B cell (primary cell): ENCODE data around the gene FIBIN. TPM values are rescaled to one million over a fixed set of nuclear protein-coding genes. Genes with fewer than 3 reads are reported as not detected.
"Not testable (repeated sequence)": the region's sequence is repeated elsewhere in the genome, so short reads cannot be mapped to it uniquely, and the experiment has no call there.

Source experiments
- ATAC-seq: fragments of 200-7000 bp; cut with Tn5 transposase; one replicate; pipeline ENCODE4 v1.10.0; 2021; ENCODE audit warnings: low read depth, mild to moderate bottlenecking, moderate number of reproducible peaks, moderate library complexity
- CTCF ChIA-PET: fragments of 350-600 bp; sonication (Branson Sonifier 250); formaldehyde crosslinking; loops from one replicate; lab custom pipeline; 2021; ENCODE audit warnings: antibody characterized with exemption, inconsistent platforms; lab: Charles Lee
- POLR2A ChIA-PET: fragments of 350-600 bp; sonication (Branson Sonifier 250); formaldehyde crosslinking; loops from one replicate; lab custom pipeline; 2021; ENCODE audit warnings: antibody characterized with exemption; lab: Charles Lee
- DNase-seq: peaks from one replicate; pipeline ENCODE4 v3.0.0; 2013
- H2AFZ ChIP-seq: 2 replicates; pipeline ENCODE4 v1.6.1; 2012; ENCODE audit warnings: mild to moderate bottlenecking, low read depth, low read length; ENCODE audit not compliant: insufficient read depth, poor library complexity, severe bottlenecking
- H3K27ac ChIP-seq, 2 donors: 1 replicate in 1 of 2; 2 replicates in 1 of 2; pipeline ENCODE4 v1.5.1; 2012 to 2013; ENCODE audit warnings: low read length in 2 of 2, mild to moderate bottlenecking in 2 of 2, moderate library complexity in 1 of 2
- H3K27me3 ChIP-seq, 4 experiments: fragments of 200-600 bp in 1 of 4; sonication (generic) in 1 of 4; replicated peaks in 1 of 4; 1 replicate in 2 of 4; 2 replicates in 2 of 4; pipeline versions ENCODE4 v1.6.1 to v1.7.0; 2013 to 2016; ENCODE audit warnings: low read length in 3 of 4, mild to moderate bottlenecking in 2 of 4, mixed read lengths in 1 of 4, moderate library complexity in 1 of 4; ENCODE audit not compliant: insufficient read depth in 4 of 4, control insufficient read depth in 3 of 4; ENCODE audit errors: control extremely low read depth in 1 of 4
- H3K36me3 ChIP-seq, 2 experiments: replicated peaks in 1 of 2; 1 replicate in 1 of 2; 2 replicates in 1 of 2; pipeline versions ENCODE4 v1.6.1 to v1.7.1; 2013; ENCODE audit warnings: low read length in 1 of 2; ENCODE audit not compliant: insufficient read depth in 2 of 2, control insufficient read depth in 1 of 2; ENCODE audit errors: control extremely low read depth in 1 of 2, extremely low read depth in 1 of 2
- H3K4me1 ChIP-seq, 2 donors: fragments of 200-600 bp in 1 of 2; sonication (generic) in 1 of 2; 1 replicate in 1 of 2; 2 replicates in 1 of 2; pipeline versions ENCODE4 v1.5.1 to v1.6.1; 2013 to 2017; ENCODE audit warnings: low read length in 2 of 2; ENCODE audit not compliant: control insufficient read depth in 2 of 2, insufficient read depth in 2 of 2
- H3K4me2 ChIP-seq: replicated peaks from 2 replicates; pipeline ENCODE3; 2012; ENCODE audit warnings: mild to moderate bottlenecking, low read depth, low read length; ENCODE audit not compliant: poor library complexity, severe bottlenecking
- H3K4me3 ChIP-seq, 5 experiments: fragments of 200-600 bp in 1 of 5; sonication (generic) in 1 of 5; 1 replicate in 3 of 5; 2 replicates in 2 of 5; pipeline versions ENCODE4 v1.5.1 to v1.7.0; 2011 to 2016; ENCODE audit warnings: low read length in 4 of 5, mild to moderate bottlenecking in 4 of 5, low read depth in 2 of 5, control low read depth in 1 of 5, moderate library complexity in 1 of 5; ENCODE audit not compliant: insufficient read depth in 1 of 5; ENCODE audit errors: control extremely low read depth in 1 of 5, extremely low read depth in 1 of 5
- H3K79me2 ChIP-seq: fragments of 200-600 bp; sonication (generic); one replicate; pipeline ENCODE4 v1.6.0; 2016; ENCODE audit warnings: low read length; ENCODE audit not compliant: control insufficient read depth, insufficient read depth
- H3K9ac ChIP-seq: fragments of 200-600 bp; sonication (generic); 2 replicates; pipeline ENCODE4 v1.6.1; 2017; ENCODE audit warnings: mild to moderate bottlenecking, low read length, moderate library complexity
- H3K9me3 ChIP-seq, 3 donors: one replicate each; pipeline versions ENCODE4 v1.6.1 to v1.7.1; 2013; ENCODE audit warnings: low read length in 2 of 3; ENCODE audit not compliant: control insufficient read depth in 2 of 3, insufficient read depth in 1 of 3; ENCODE audit errors: control extremely low read depth in 1 of 3
- H4K20me1 ChIP-seq: 2 replicates; pipeline ENCODE4 v1.6.0; 2012; ENCODE audit warnings: mild to moderate bottlenecking, low read length; ENCODE audit not compliant: insufficient read depth, control insufficient read depth, poor library complexity, severe bottlenecking
- H3K27ac Mint-ChIP-seq: one replicate; pipeline ENCODE4 v1.8.0; 2021; ENCODE audit warnings: mixed read lengths
- H3K27me3 Mint-ChIP-seq: one replicate; pipeline ENCODE4 v1.8.0; 2021; ENCODE audit warnings: mixed read lengths
- H3K4me1 Mint-ChIP-seq: one replicate; pipeline ENCODE4 v1.8.0; 2021; ENCODE audit warnings: mixed read lengths
- H3K4me3 Mint-ChIP-seq: one replicate; pipeline ENCODE4 v1.8.0; 2021; ENCODE audit warnings: mixed read lengths
- H3K9me3 Mint-ChIP-seq: one replicate; pipeline ENCODE4 v1.8.0; 2022; ENCODE audit warnings: mixed read lengths; ENCODE audit not compliant: insufficient read depth
- CTCF ChIP-seq: fragments of 200-600 bp; IDR thresholded peaks from one replicate; pipeline ENCODE4 v1.8.0; 2022; ENCODE audit warnings: antibody characterized with exemption, mild to moderate bottlenecking
- EZH2 ChIP-seq: IDR thresholded peaks from 2 replicates; pipeline ENCODE4 v1.6.1; 2012; ENCODE audit warnings: borderline replicate concordance, low read depth, mild to moderate bottlenecking, moderate library complexity, low read length; ENCODE audit not compliant: insufficient read depth, poor library complexity, severe bottlenecking
- WGBS: methylation state at CpG from one replicate; pipeline ENCODE4 v1.1.5; 2013; ENCODE audit warnings: missing lambda C conversion rate; ENCODE audit not compliant: insufficient coverage; 5-methylcytosine and 5-hydroxymethylcytosine counted together
- intact Hi-C: fragments of 100-400 bp; cut with micrococcal nuclease; formaldehyde crosslinking; loops from one replicate; pipeline ENCODE4 v1.10.0; 2022
- polyA plus RNA-seq: library from polyadenylated mRNA; depleted of rRNA; stranded (reverse); fragments of >200 nt; gene quantifications from 2 replicates; pipeline ENCODE4 v1.2.3, GENCODE V29; 2012
- total RNA-seq, 2 donors: library from RNA; stranded (reverse); fragments of 120-200 nt in 1 of 2; gene quantifications; 1 replicate in 1 of 2; 2 replicates in 1 of 2; pipeline versions ENCODE4 v1.2.3 to v1.2.4, GENCODE V29; 2013 to 2022

FIBIN gene
- total and polyA plus RNA-seq, 2 donors (not counting 1 experiment from before 2014, with no cell fraction given): not detected

DNA sequence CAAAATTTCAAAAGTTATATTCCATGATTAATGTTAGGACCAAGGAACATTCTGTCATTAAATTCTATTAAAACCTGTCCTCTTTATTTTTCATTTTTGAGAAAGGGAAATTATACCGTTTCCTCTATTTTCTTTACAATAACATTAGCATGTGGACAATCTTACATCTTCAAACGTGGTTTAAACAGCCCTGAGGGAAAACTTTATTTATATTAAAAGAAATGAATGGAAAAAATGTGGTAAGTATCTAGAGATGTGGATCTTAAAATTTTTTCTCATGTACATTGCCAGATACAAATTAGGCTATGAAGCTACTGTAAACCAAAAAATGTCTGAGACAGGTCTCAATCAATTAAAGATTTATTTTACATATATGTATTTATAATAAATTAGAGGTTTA, 18.9 kb upstream of the FIBIN start:
- Histone ChIP-seq H3K4me2 (no peak overlapping the region), H3K36me3 (no peaks in the 10 kb centered on the region), H2AFZ (no peak overlapping the region), H3K9ac (no peak overlapping the region), H3K27me3 (no peaks in the 10 kb centered on the region), H3K9me3 (peaks cover 0 to 5% (median 0%) of the 10 kb centered on the region in 3 donors), H3K4me3 (no peak overlapping the region), H3K27ac (no peak overlapping the region), H3K79me2 (no peaks in the 10 kb centered on the region), H4K20me1 (no peaks in the 10 kb centered on the region), H3K4me1 (no peaks in the 10 kb centered on the region)
- ATAC-seq: no peak
- TF ChIP-seq CTCF: no peak
- no peak for TF ChIP-seq EZH2
- no peak overlapping the region for H3K4me3 Mint-ChIP-seq
- no peak overlapping the region for H3K27ac Mint-ChIP-seq
- WGBS: no CpG with 5 or more reads among the region's 2 CpGs
- no peaks in the 10 kb centered on the region for H3K27me3 Mint-ChIP-seq
- ChIA-PET POLR2A (no interaction called here), CTCF (no interaction called here)
- DNase-seq: no peak
- intact Hi-C loops: no loop called here
- H3K4me1 Mint-ChIP-seq: no peaks in the 10 kb centered on the region
- peaks cover 6% of the 10 kb centered on the region for H3K9me3 Mint-ChIP-seq

GRCh38 chr11:26976389-26976788, 17.5 kb upstream of the FIBIN start:
- Histone ChIP-seq H3K9me3 (peaks cover 0 to 5% (median 0%) of the 10 kb centered on the region in 3 donors), H3K27ac (no peak overlapping the region), H3K4me2 (no peak overlapping the region), H3K36me3 (no peaks in the 10 kb centered on the region), H2AFZ (no peak overlapping the region), H3K79me2 (no peaks in the 10 kb centered on the region), H3K9ac (no peak overlapping the region), H3K4me1 (no peaks in the 10 kb centered on the region), H4K20me1 (no peaks in the 10 kb centered on the region), H3K4me3 (no peak overlapping the region), H3K27me3 (no peaks in the 10 kb centered on the region)
- Mint-ChIP-seq H3K27ac (no peak overlapping the region), H3K27me3 (no peaks in the 10 kb centered on the region), H3K4me3 (no peak overlapping the region), H3K9me3 (peaks cover 6% of the 10 kb centered on the region), H3K4me1 (no peaks in the 10 kb centered on the region)
- 84% methylated on average over 5 of the region's 5 CpGs for WGBS
- CTCF ChIA-PET: no interaction called here
- DNase-seq (no peak), ATAC-seq (no peak)
- intact Hi-C loops: no loop called here
- POLR2A ChIA-PET: no interaction called here
- TF ChIP-seq CTCF (no peak), EZH2 (no peak)

- H3K4me2 ChIP-seq, POLR2A ChIA-PET, H3K4me1 Mint-ChIP-seq, intact Hi-C loops, H3K9me3 ChIP-seq, H3K4me3 Mint-ChIP-seq, H3K9me3 Mint-ChIP-seq, ATAC-seq, H3K27me3 ChIP-seq, H4K20me1 ChIP-seq, H3K27ac ChIP-seq, DNase-seq, H3K79me2 ChIP-seq, H3K9ac ChIP-seq, H2AFZ ChIP-seq, H3K27me3 Mint-ChIP-seq, CTCF ChIA-PET, H3K4me1 ChIP-seq, H3K27ac Mint-ChIP-seq, H3K4me3 ChIP-seq, H3K36me3 ChIP-seq: not testable (repeated sequence)
- WGBS: 96% methylated on average over 3 of the region's 15 CpGs
These were observed 16.7 kb upstream of the FIBIN start for GRCh38 chr11:26977209-26977608.
